ENCODE data around the gene FOXI2.

DNA sequence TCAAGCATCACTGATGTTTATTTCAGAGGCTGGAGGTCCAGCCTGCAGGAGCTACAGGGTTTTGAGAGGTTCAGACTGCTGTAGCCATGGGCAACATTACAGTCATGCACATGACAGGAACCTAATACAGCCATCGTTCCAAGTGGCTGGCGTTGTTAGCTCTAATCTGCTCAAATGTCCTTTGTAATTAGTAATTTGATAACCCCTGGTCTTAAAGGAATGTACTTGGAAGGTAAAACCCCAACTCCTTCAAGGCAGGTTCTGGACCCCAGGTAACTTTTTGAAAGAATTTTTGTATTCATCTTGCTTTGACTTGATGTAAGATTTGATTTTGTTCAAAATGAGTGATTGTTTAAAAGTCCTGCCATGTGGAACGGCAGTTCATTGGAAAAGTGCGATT lies 34.7 kb upstream of the FOXI2 start:
- no peak for TF ChIP-seq GATA2 (IDR thresholded peaks at IDR 0.05; ENCODE audit: low read depth, low read length)
- TF ChIP-seq GATA3 (IDR thresholded peaks at IDR 0.05; ENCODE audit: low read depth, low read length), result no peak
